Fibroblast of lung (primary cell): ENCODE results near the gene ADAP1. TPM values are rescaled to one million over a fixed set of nuclear protein-coding genes. Genes with fewer than 3 reads are reported as not detected.

Experiments used
- DNase-seq, 2 donors: peaks; one replicate each; pipeline versions ENCODE4 v3.0.0 to v3.0.0-alpha.2; 2010; ENCODE audit warnings: low read depth in 2 of 2
- H2AFZ ChIP-seq: 2 replicates; pipeline ENCODE4 v1.5.1; 2012; ENCODE audit warnings: low read length, control low read depth, inconsistent platforms
- H3K27ac ChIP-seq: 2 replicates; pipeline ENCODE4 v1.5.1; 2011; ENCODE audit warnings: low read length, control low read depth; ENCODE audit not compliant: insufficient read depth
- H3K27me3 ChIP-seq: 2 replicates; pipeline ENCODE4 v1.5.1; 2011; ENCODE audit warnings: mild to moderate bottlenecking, low read length; ENCODE audit not compliant: control insufficient read depth, insufficient read depth
- H3K36me3 ChIP-seq: 2 replicates; pipeline ENCODE4 v1.5.1; 2011; ENCODE audit warnings: low read length; ENCODE audit not compliant: control insufficient read depth, insufficient read depth
- H3K4me1 ChIP-seq: 2 replicates; pipeline ENCODE4 v1.5.1; 2011; ENCODE audit warnings: low read length; ENCODE audit not compliant: control insufficient read depth, insufficient read depth; ENCODE audit errors: extremely low read depth
- H3K4me2 ChIP-seq: 2 replicates; pipeline ENCODE4 v1.5.1; 2011; ENCODE audit warnings: low read length, control low read depth; ENCODE audit not compliant: insufficient read depth; ENCODE audit errors: extremely low read depth
- H3K4me3 ChIP-seq, 4 experiments: fragments of 200-600 bp in 1 of 4; sonication (generic) in 1 of 4; replicated peaks in 1 of 4; 2 replicates each; pipeline ENCODE4 v1.5.1; 2011 to 2016; ENCODE audit warnings: low read length in 4 of 4, low read depth in 3 of 4, mild to moderate bottlenecking in 3 of 4, control low read depth in 2 of 4, inconsistent platforms in 1 of 4, mixed read lengths in 1 of 4; ENCODE audit not compliant: insufficient read depth in 1 of 4; ENCODE audit errors: control extremely low read depth in 1 of 4
- H3K79me2 ChIP-seq: 2 replicates; pipeline ENCODE4 v1.5.1; 2012; ENCODE audit warnings: mild to moderate bottlenecking, low read length, inconsistent platforms; ENCODE audit not compliant: control insufficient read depth, insufficient read depth
- H3K9ac ChIP-seq: 2 replicates; pipeline ENCODE4 v1.5.1; 2011; ENCODE audit warnings: mild to moderate bottlenecking, low read length, control low read depth; ENCODE audit not compliant: insufficient read depth
- H3K9me3 ChIP-seq: 2 replicates; pipeline ENCODE4 v1.5.1; 2012; ENCODE audit warnings: low read depth, low read length; ENCODE audit not compliant: control insufficient read depth, insufficient read depth
- H4K20me1 ChIP-seq: 2 replicates; pipeline ENCODE4 v1.5.1; 2011; ENCODE audit warnings: low read length; ENCODE audit not compliant: control insufficient read depth, insufficient read depth; ENCODE audit errors: extremely low read depth
- EZH2 ChIP-seq: IDR thresholded peaks from 2 replicates; pipeline ENCODE4 v1.5.1; 2012; ENCODE audit warnings: low read length, control low read depth, mild to moderate bottlenecking; ENCODE audit errors: missing control alignments
- polyA plus RNA-seq, 2 donors: library from polyadenylated mRNA; depleted of rRNA in 1 of 2; stranded (reverse) in 1 of 2; unstranded in 1 of 2; fragments of >200 nt; gene quantifications; 2 replicates each; pipeline ENCODE4 v1.2.1, GENCODE V29; 2011 to 2012; ENCODE audit warnings: missing spikeins in 1 of 2
- total RNA-seq: library from RNA; depleted of rRNA; stranded (reverse); fragments of >200 nt; gene quantifications from 2 replicates; pipeline ENCODE4 v1.2.1, GENCODE V29; 2014
- TF ChIP-seq, protein P1 (sequence below), 2 donors: IDR thresholded peaks in 1 of 2; conservative IDR thresholded peaks in 1 of 2; 1 replicate in 1 of 2; 2 replicates in 1 of 2; pipeline ENCODE4 v1.5.1; 2011 to 2012; ENCODE audit warnings: low read length in 2 of 2, control low read depth in 1 of 2, inconsistent platforms in 1 of 2, low read depth in 1 of 2, mild to moderate bottlenecking in 1 of 2

Gene ADAP1
- total and polyA plus RNA-seq, 2 donors (not counting 1 experiment from before 2014, with no cell fraction given), result 1.1 to 2.3 TPM

DNA sequence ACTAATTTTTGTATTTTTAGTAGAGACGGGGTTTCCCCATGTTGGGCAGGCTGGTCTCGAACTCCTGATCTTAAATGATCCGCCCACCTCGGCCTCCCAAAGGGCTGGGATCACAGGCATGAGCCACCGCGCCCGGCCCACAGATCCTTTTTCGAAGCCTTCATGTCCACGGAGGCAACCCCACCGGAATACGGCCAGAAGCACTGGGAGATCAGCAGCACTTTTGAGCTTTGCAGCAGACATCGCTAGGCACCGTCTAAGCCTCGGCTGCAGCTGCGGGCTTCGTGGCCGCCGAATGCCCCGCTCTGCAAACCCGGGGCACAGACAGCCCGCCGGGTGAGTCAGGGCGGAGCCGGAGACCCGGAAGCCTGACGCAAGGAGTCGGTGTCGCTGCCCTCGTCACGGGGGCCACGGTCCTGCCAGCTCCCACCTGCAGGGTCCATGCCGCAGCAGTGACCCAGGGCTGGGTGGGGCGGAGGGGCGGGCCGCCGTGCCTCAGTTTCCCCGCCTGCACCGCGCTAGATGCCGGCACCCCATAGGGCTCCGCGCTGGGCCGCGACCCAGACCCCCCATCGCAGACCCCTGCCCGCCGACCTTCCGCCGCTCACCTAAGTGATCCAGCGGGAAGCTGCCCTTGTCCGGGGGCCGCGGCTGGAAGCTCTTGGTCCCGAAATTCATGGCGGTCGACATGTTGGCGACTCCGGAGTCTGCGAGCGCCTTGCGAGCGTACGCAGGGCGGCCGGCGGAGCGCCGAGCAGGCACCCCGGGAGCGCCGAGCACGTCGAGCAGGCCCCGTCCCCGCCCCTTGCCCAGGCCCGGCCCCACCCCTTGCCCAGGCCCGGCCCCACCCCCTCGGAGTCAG is 20.6 kb upstream of the ADAP1 start, which contains the start of gene COX19:
Gene COX19, minus strand, starts transcription at position 730 of the 862 bp plus-strand sequence. Its CDS starts 40 bp downstream, at position 690.
- H3K9me3 ChIP-seq, result no peaks in the 10 kb centered on the region

DNA sequence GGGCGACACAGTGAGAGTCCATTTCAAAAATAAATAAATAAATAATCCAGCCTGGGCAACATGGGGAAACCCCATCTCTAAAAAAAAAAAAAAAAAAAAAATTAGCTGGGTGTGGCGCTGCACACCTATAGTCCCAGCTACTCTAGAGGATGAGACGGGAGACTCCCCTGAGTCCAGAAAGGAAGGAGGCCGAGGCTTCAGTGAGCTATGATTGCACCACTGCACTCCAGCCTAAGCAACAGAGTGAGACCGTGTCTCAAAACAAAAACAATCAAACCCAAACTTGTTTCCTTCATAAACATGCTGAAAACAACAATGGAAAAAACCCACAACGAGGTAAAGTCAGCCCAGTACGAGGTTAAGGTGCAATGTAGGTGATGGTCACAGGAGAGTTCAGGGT is 19.7 kb upstream of the ADAP1 start:
- no peak for TF ChIP-seq EZH2
- TF ChIP-seq, protein P1, sequence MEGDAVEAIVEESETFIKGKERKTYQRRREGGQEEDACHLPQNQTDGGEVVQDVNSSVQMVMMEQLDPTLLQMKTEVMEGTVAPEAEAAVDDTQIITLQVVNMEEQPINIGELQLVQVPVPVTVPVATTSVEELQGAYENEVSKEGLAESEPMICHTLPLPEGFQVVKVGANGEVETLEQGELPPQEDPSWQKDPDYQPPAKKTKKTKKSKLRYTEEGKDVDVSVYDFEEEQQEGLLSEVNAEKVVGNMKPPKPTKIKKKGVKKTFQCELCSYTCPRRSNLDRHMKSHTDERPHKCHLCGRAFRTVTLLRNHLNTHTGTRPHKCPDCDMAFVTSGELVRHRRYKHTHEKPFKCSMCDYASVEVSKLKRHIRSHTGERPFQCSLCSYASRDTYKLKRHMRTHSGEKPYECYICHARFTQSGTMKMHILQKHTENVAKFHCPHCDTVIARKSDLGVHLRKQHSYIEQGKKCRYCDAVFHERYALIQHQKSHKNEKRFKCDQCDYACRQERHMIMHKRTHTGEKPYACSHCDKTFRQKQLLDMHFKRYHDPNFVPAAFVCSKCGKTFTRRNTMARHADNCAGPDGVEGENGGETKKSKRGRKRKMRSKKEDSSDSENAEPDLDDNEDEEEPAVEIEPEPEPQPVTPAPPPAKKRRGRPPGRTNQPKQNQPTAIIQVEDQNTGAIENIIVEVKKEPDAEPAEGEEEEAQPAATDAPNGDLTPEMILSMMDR (conservative IDR thresholded peaks at IDR 0.05 in 1 of 2, IDR thresholded peaks at IDR 0.05 in 1 of 2; ENCODE audit: low read depth in 1 of 2, low read length in 2 of 2), result no peak
- Histone ChIP-seq H3K79me2 (peaks cover 44% of the 10 kb centered on the region), H3K9me3 (no peaks in the 10 kb centered on the region), H3K27ac (peak overlapping the region; percentile 98), H3K9ac (no peak overlapping the region), H3K4me1 (peaks cover 3% of the 10 kb centered on the region), H3K4me2 (peak overlapping the region; percentile 97), H3K27me3 (no peaks in the 10 kb centered on the region), H2AFZ (no peak overlapping the region), H3K36me3 (peaks cover 11% of the 10 kb centered on the region), H4K20me1 (no peaks in the 10 kb centered on the region), H3K4me3 (peak overlapping the region; percentile 66 to 98 (median 86))
- no peak for DNase-seq

More for the DNA sequence above, 20.6 kb upstream of the ADAP1 start, which contains the start of gene COX19:
- Histone ChIP-seq H2AFZ (peak within 1 kb of the TSS; percentile 67), H3K27me3 (no peaks in the 10 kb centered on the region), H3K4me3 (peak within 1 kb of the TSS; percentile 66 to 98 (median 86)), H3K9ac (peak within 1 kb of the TSS; percentile 99), H3K4me2 (peak within 1 kb of the TSS; percentile 97), H3K27ac (peak within 1 kb of the TSS; percentile 98), H3K4me1 (peaks cover 3% of the 10 kb centered on the region), H3K79me2 (peaks cover 41% of the 10 kb centered on the region), H3K36me3 (peaks cover 11% of the 10 kb centered on the region), H4K20me1 (no peaks in the 10 kb centered on the region)
- DNase-seq, result peak; percentile 87 to 89
- TF ChIP-seq, protein P1 (conservative IDR thresholded peaks at IDR 0.05 in 1 of 2, IDR thresholded peaks at IDR 0.05 in 1 of 2; ENCODE audit: low read depth in 1 of 2, low read length in 2 of 2), result no peak
- TF ChIP-seq EZH2, result no peak

DNA sequence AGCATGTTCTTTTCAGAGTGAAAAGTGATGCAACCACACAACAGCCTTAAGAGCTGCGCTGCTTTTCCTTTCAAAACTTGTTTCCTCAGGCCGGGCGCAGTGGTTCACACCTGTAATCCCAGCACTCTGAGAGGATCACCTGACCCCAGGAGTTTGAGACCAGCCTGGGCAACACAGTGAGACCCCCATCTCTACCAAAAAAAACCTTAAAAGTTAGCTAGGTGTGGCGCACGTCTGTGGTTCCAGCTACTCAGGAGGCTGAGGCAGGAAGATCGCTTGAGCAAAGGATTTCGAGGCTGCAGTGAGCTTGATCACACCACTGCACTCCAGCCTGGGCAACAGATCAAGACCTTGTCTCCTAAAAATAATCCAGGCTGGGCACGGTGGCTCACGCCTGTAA is 18.8 kb upstream of the ADAP1 start:
- TF ChIP-seq EZH2, result no peak
- TF ChIP-seq, protein P1 (conservative IDR thresholded peaks at IDR 0.05 in 1 of 2, IDR thresholded peaks at IDR 0.05 in 1 of 2; ENCODE audit: low read depth in 1 of 2, low read length in 2 of 2), result no peak
- Histone ChIP-seq H3K4me1 (peaks cover 3% of the 10 kb centered on the region), H3K27ac (no peak overlapping the region), H2AFZ (no peak overlapping the region), H3K79me2 (peaks cover 44% of the 10 kb centered on the region), H3K9ac (no peak overlapping the region), H4K20me1 (no peaks in the 10 kb centered on the region), H3K4me2 (no peak overlapping the region), H3K36me3 (peaks cover 12% of the 10 kb centered on the region), H3K27me3 (no peaks in the 10 kb centered on the region), H3K4me3 (no peak overlapping the region), H3K9me3 (no peaks in the 10 kb centered on the region)
- no peak for DNase-seq
